HG02884 (cell line): ENCODE data around the gene AKNA.
A peak's percentile ranks its signal among the peaks of the same experiment; 100 is the strongest.

Experiments used
- ATAC-seq: cut with Tn5 transposase; IDR thresholded peaks from one replicate; pipeline ENCODE4 v1.9.1; 2021; ENCODE audit warnings: mild to moderate bottlenecking, moderate library complexity; ENCODE audit not compliant: unreplicated experiment

Gene AKNA

DNA sequence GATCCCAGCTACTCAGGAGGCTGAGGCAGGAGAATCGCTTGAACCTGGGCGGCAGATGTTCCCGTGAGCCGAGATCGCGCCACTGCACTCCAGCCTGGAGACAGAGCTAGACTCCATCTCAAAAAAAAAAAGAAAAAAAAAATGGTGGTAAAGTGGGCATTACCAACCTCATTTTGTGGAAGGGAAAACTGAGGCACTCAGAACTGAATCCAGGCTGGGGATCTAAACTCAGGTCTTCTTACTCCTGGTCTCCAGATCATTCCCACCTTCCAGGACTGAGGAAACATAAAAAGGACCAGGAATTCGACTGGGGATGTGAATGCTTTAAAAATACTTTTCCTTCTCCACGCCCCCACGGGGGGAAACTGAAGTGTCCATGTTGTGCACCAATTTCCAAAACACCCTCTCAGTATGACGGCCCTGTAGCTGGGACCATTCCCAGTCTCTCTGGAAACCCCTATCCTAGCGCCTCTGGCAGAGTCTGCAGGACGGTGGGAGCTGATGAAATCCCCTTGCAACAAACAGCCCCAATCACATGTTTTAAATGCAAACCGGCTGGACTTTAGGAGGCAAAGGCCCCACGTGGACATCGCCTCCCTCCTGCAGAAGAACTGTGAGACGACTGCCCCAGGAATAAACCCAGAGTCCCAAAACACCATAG is 8.9 kb upstream of the AKNA start:
- no peak for ATAC-seq

- no peak for ATAC-seq
Measured at GRCh38 chr9:114395768-114396167, 8.0 kb upstream of the AKNA start.

DNA sequence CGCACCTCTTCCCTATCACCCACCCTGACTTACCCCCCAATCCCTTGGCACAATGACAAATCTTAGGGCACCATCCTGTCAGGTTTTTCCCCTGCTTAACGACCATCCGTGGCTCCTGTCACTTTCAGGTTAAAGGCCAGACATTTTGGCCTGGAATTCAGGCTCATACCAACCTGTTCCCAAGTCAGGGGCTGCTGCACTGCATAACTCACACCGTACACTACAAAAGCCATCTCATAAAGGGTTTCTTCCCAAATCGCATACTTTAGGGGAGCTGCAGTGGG is 7.5 kb upstream of the AKNA start:
- no peak for ATAC-seq

GRCh38 chr9:114394523-114395333 is 6.9 kb upstream of the AKNA start:
- no peak for ATAC-seq

DNA sequence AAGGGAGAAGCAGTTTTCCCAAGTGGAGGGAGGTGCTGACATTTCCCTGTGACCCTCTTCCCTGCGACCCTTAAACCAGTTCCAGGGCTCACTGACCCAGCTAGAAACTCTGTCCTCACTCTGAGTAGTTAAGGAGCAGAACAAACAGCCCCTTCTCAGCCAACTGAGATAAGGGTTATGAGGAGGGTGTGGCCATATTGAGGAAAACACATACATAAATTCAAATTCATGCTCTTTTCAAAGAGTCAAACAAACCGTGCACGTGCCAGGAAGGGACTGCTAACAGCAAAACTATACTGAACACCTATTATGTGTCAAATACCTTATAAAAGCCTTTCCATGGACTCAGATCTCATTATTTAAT is 4.9 kb upstream of the AKNA start:
- ATAC-seq: no peak

- no peak for ATAC-seq
Measured at GRCh38 chr9:114390952-114391351, 3.2 kb upstream of the AKNA start.

- ATAC-seq: no peak
Measured at GRCh38 chr9:114389612-114390368, 2.0 kb upstream of the AKNA start.

GRCh38 chr9:114388764-114389375 is 1.1 kb upstream of the AKNA start:
- ATAC-seq: no peak

DNA sequence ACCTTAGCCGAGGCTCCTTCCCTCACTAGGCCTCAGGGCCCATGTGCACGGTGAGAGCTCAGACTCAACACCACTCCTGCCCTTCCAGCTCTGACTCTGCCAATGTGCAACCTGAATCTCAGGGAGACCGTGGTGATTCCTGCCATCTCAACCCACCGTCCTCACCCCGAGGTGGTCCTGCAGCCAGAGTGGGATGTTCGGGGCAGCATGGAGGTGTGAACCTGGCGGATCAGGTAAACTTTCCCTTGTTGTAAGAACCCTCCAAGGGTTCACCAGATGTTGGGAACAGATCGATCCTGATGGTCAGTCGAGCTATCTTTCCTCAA is 538 bp upstream of the AKNA start:
- no peak for ATAC-seq

DNA sequence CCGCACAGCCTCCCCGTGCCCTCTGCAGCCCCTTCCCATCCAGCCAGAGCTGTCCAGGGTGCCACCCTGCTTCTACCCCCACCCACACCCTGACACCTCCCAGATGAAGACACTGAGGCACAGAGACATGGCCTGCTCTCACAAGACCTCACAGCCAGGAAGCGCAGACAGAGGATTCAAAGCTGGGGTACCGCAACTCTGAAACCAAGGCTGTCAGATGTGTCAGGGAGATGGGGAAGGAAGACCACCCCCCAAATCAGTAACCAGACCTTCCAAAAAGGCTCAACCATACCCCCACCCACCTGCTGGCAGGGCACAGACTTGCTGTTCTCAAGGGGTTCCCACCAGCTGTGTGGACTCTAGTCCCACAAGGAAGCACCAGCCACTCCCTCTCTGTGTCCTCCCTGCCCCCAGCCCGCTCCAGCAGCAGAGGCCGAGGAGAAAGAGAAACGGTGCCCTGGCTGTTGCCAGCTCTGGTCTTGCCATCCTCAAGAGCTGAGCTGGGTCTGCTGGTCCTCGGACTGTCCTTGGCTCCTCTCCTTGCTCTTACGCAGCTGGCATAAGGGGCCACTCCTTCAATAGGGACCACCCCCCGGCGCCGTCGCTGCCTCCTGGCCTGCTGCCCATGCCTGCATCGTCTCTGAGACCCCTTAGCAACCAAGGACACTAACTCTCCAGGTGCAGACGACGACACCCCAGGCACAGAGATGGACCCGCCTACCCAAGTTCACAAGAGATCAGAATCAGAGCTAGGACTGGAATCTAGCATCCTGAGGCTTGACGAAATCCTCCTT is 699 bp downstream of the AKNA start:
- ATAC-seq: no peak

GRCh38 chr9:114386361-114386885 is 1.4 kb downstream of the AKNA start:
- no peak for ATAC-seq

DNA sequence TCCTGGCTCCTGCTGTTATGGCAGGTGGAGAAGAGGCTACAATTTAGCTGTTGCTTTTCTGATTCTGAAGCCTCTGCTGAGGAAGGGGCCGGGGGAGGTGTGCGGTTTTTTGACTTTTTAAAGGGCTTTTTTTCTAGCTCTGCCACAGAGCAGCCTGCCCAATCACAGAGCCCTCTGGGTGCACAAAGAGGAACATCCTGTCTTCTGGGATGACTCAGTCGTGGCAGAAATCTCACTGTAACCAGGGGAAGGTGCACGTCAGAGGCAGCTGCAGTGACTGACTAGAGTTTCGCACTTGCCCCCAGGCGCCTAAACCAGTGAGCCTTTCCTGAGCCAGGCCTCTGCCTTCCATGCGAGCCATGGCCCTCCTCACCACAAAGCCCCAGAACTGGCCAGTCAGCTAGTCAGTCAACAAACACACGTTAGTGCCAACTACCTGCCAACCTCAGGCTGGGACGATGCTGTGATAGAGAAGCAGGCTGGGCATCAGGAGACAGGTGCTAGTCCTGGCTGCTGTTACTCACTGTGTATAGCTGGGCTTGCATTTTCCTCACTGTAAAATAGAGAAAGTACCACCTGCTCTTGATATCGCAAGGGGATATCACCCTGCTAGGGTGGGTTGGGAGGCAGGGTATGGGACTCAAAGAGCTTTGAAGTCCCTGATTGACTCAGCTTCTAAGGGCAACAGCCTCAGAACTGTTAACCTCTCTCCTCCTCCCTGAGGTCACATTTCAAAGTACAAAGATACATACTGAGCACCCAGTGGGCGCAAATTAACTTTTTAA is 2.2 kb downstream of the AKNA start:
- peak; percentile 73 for ATAC-seq

DNA sequence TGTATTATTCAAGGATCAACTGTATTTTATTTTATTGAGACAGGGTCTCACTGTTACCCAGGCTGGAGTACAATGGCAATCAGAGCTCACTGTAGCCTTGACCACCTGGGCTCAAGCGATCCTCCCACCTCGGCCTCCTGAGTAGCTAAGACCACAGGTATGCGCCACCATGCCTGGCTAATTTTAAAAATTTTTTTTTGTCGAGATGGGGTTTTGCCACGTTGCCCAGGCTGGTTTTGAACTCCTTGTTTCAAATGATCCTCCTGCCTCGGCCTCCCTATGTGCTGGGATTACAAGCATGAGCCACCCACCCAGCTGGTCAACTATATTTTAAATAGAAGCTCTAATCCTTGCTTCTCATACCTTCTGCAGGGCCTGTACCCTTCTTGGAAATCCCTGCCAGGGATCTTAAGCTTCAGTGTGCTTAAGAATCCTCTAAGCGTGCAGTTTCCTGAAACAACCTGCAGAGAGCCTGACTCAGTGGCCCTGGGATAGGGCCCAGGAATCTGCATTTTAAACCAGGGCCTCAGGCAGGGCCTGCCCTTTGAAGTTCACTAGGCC is 2.9 kb downstream of the AKNA start:
- no peak for ATAC-seq

DNA sequence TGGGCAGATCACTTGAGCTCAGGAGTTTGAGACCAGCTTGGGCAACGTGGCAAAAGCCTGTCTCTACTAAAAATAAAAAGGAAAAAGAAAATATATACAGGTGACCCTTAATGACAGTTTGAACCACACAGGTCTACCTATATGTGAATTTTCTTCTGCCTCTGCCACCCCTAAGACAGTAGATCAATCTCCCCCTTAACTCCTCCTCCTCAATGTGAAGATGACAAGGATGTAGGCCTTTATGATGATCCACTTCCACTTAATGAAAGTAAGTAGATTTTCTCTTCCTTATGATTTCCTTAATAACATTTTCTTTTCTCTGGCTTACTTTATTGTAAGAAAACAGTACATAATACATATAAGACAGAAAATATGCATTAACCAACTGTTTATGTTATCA is 3.4 kb downstream of the AKNA start:
- ATAC-seq: no peak

- ATAC-seq: no peak
Measured at GRCh38 chr9:114383521-114384231, 4.1 kb downstream of the AKNA start.

DNA sequence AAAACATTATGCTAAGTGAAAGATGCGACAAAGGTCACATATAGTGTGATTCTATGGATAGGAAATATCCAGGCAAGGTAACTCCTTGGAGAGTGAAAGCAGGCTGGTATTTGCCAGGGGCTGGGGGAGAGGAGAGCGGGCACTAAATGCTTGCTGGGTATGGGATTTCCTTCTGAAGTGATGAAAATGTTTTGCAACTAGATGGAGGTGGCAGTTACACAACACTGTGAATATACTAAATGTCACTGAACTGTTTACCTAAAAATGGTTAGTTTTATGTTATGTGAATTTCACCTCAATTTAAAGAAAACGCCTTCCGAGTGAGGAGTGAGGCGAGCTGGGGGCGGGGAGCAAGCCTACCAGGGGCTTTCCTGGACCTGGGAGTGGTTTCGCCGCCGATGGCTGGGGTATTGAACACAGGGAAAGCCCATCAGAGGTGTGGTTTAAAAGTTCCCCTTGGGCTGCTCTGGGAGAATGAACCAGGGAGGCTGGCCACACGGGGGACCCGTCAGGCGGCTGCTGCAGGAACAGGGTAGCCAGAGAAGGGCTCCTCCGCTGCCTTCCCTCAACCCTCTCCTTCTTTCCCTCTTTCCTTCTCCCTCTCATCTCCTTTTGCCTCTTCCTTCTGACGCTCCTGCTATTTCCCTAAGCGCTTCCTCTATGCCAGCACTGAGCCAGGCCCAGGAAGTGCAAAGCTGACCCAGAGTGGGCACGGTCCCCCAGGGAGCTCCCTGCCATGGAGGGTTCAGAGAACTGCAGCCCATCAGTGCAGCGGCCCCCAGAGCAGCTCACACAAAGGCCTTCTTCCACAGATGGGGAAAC is 4.9 kb downstream of the AKNA start:
- ATAC-seq: no peak

GRCh38 chr9:114378883-114379282 is 8.9 kb downstream of the AKNA start:
- no peak for ATAC-seq

- no peak for ATAC-seq
Measured at GRCh38 chr9:114378016-114378415, 9.8 kb downstream of the AKNA start.
